ENCODE results near the gene ACSF2. TPM values are rescaled to one million over a fixed set of nuclear protein-coding genes. Genes with fewer than 3 reads are reported as not detected.

The ACSF2 gene
- total and polyA plus RNA-seq, 2 of the 13 experiments (the other 11 are each of a cell fraction or from before 2014, with no cell fraction given), result 87.3 to 109 TPM

GRCh38 chr17:50423553-50424159 lies 2.4 kb upstream of the ACSF2 start (continued):
- TF ChIP-seq PTBP1 (IDR thresholded peaks at IDR 0.05; ENCODE audit: low read depth, low read length, poor library complexity, severe bottlenecking) (no peak), ZUFSP (CRISPR knock-in tag; IDR thresholded peaks at IDR 0.05; ENCODE audit: borderline replicate concordance) (no peak), LRRFIP1 (CRISPR knock-in tag; conservative IDR thresholded peaks at IDR 0.05) (no peak), ZNF460 (CRISPR knock-in tag; IDR thresholded peaks at IDR 0.05; ENCODE audit: borderline replicate concordance) (no peak), HINFP (CRISPR knock-in tag; IDR thresholded peaks at IDR 0.05; ENCODE audit: low read depth) (no peak), ZBTB7A (CRISPR knock-in tag; IDR thresholded peaks at IDR 0.05) (no peak), ZNF546 (CRISPR knock-in tag; conservative IDR thresholded peaks at IDR 0.05) (no peak), ERF (CRISPR knock-in tag; IDR thresholded peaks at IDR 0.05) (peak; percentile 79; the same call in 1 of the 2 replicates), ZNF333 (CRISPR knock-in tag; IDR thresholded peaks at IDR 0.05; ENCODE audit: borderline replicate concordance) (no peak), TCF12 (IDR thresholded peaks at IDR 0.05) (no peak), TCF12 (CRISPR knock-in tag; IDR thresholded peaks at IDR 0.05) (no peak)
- TF ChIP-seq, protein P1, sequence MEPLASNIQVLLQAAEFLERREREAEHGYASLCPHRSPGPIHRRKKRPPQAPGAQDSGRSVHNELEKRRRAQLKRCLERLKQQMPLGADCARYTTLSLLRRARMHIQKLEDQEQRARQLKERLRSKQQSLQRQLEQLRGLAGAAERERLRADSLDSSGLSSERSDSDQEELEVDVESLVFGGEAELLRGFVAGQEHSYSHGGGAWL (CRISPR knock-in tag; IDR thresholded peaks at IDR 0.05), result peak; percentile 42; the same call in 1 of the 2 replicates
- TF ChIP-seq, protein P2, sequence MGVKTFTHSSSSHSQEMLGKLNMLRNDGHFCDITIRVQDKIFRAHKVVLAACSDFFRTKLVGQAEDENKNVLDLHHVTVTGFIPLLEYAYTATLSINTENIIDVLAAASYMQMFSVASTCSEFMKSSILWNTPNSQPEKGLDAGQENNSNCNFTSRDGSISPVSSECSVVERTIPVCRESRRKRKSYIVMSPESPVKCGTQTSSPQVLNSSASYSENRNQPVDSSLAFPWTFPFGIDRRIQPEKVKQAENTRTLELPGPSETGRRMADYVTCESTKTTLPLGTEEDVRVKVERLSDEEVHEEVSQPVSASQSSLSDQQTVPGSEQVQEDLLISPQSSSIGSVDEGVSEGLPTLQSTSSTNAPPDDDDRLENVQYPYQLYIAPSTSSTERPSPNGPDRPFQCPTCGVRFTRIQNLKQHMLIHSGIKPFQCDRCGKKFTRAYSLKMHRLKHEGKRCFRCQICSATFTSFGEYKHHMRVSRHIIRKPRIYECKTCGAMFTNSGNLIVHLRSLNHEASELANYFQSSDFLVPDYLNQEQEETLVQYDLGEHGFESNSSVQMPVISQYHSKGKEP (CRISPR knock-in tag; IDR thresholded peaks at IDR 0.05), result no peak
- TF ChIP-seq, protein P3, sequence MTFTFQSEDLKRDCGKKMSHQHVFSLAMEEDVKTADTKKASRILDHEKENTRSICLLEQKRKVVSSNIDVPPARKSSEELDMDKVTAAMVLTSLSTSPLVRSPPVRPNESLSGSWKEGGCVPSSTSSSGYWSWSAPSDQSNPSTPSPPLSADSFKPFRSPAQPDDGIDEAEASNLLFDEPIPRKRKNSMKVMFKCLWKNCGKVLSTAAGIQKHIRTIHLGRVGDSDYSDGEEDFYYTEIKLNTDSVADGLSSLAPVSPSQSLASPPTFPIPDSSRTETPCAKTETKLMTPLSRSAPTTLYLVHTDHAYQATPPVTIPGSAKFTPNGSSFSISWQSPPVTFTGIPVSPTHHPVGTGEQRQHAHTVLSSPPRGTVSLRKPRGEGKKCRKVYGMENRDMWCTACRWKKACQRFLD (CRISPR knock-in tag; IDR thresholded peaks at IDR 0.05; ENCODE audit: borderline replicate concordance), result no peak

Data from HepG2 (cell line).